ENCODE results near the gene PRKCSH.

DNA sequence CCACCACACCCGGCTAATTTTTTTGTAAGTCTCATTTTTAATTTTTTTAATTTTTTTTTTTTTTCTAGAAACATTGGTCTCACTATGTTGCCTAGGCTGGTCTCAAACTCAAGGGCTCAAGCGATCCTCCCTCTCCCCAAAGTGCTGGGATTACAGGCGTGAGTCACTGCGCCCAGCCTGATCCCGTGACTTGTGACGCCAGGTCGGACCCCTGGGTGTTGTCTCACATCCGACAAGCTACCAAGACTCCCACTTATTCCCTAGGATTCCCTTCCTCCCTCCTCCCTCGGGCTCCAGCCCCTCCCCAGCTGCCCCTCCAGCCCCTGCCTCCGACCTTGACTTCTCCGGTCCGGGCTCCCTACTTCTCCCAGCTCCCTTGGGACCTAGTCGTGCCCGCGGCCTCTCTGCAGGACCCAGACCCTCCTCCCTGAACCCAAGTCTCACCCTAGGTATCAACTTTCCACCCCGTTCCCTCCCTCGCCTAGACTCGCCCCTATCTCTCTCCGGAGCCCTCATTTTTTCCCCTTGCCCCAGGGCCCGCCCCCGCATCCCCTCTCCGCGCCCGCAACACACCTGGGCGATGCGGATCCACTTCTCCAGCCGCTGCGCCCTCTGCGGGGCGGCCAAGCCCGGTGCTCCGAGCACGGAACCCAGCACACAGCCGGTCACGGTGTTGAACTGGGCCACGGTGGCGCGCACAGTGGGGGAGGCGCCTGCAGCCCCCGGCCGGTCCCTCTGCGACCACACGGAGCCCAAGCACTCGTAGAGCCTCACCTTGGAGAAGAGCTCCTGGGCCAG lies 29.4 kb upstream of the PRKCSH start:
- TF ChIP-seq POLR2A (IDR thresholded peaks at IDR 0.05) (no peak), CTCF (IDR thresholded peaks at IDR 0.05 in 4 of 5, conservative IDR thresholded peaks at IDR 0.05 in 1 of 5) (no peak)

Measured in gastrocnemius medialis (tissue), 4 donors.